NCI-H345 (cell line): ENCODE data around the gene STRA8.

Experiments
- DNase-seq: peaks from one replicate; lab custom pipeline; 2025; lab: John Stamatoyannopoulos, UW

The STRA8 gene

DNA sequence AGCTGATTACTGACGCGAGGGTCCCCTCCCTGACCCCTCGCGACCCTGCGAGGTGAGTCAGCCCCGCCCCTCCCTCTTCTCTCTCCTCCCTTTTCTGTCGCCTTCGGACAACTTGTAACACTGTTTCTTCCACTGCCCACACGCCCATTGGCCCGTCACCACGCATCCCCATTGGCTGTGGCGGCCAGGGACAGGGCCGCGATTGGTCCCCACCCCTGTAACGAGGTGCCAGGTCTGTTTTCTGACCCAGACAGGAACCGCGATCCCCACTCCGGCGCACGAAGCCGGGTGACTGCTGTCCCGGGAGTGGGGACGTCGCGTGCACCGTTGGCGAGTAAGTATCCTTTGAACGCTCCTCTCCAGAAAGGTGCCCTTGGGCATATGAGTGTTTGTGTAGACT is at the start of gene STRA8:
Gene STRA8, plus strand, starts transcription at position 269 of the 400 bp plus-strand sequence. CDS start 6,687 bp downstream, outside the sequence.
- DNase-seq = no peak

GRCh38 chr7:135184254-135184841 is 49.3 kb upstream of the STRA8 start:
- DNase-seq = no peak

- DNase-seq = no peak
Measured at GRCh38 chr7:135185471-135186260, 48.0 kb upstream of the STRA8 start.

- DNase-seq = no peak
Measured at GRCh38 chr7:135186261-135186540, 47.4 kb upstream of the STRA8 start.

- no peak for DNase-seq
Measured at GRCh38 chr7:135186841-135187253, 46.8 kb upstream of the STRA8 start.

DNA sequence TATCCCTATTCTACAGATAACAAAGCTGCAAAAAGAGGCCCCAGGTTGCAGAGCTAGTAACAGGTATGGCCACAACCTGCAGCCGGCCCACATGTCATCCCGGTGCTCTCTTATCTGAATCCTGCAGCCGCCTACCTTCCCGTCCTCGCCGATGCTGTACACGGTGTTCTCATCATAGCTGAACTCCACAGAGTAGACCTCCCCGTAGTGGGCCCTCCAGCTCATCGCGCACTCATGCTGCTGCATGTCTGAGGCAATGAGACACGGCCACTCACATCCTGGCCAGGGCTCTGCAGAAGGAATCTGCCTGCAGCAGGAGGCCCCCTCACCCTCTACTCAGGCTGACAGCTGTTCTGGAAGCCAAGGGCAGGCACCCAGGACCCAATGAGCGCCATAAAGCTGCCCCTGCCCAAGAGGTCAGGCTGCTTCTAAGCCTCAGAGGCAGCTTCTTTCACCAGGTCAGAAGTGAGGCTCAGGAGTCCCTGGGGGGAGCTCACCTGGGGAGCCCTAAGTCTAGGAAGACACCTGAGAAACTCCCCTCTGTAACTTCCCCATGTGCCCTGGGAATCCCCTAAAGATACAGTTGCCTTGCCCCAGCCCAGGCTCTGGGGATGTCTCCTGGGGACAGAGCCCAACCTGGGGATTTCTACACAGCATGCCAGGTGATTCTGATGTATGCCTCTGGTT is 45.2 kb upstream of the STRA8 start:
- DNase-seq = no peak

DNA sequence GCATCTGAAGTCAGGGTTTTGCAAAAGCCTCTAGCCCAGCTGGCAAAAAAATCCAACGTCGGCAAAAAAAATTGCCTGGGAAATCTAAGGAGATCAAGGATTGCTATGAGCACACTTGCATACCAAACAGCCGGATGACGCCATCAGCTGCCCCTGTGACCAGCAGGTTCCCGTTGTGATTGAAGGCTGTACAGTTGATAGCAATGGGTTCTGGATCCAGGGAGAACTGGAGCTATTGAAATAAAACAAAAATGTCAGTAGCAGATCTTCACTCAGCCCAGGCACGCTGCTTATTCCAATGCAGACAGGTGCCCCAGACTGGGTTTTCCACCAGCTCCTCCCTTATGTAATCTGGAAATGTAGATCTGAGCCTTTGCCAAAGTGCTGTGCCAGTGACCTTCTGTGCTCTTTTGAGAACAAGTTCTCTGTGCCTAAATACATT is 44.4 kb upstream of the STRA8 start:
- no peak for DNase-seq

DNA sequence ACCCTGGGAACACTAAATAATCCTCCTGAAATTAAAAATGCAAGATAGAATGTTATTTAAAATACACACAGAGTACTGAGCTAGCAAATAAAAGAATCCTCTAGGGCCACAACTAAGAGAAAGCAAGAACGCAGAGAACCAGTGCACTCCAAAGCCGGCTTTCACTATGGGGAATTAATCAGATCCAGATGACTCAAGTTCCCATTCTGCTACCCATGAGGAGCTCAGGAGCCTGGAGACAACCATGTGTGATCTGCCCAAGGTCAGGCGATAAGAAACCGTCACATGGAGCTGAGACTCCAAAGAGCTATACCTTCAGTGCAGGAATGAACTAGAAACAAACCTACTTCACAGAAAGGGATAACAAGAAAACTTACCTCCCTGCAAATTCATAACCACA is 43.7 kb upstream of the STRA8 start:
- no peak for DNase-seq

- no peak for DNase-seq
Measured at GRCh38 chr7:135190703-135191102, 42.9 kb upstream of the STRA8 start.

DNA sequence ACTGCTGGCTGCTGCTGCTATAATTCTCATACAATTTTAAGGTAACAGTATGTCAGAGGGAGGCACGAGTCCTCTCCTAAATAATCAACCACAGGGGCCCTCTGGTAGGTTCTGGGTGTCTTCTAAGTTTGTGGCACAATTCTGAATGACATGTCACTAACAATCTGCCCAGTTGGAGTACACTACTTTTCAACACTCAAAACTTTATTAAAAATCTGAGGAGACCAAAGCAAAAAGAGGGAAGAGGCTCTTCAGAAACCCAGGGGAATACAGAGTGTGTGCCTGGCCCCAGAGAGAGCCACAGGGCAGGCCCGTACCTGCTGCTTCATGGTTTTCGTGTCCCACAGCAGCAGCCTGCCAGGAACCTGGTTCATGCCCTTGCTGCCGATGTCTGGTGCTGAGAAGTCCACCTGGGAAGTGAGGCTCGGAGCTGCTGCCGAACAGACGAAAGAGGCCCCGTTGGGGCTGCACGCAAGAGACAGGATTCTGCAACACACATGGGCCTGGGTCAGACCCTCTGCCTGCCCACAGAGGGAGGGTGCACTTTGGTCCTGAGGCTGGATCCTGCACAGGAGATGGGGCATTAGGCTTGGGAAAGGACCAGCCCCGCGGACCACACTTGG is 40.6 kb upstream of the STRA8 start:
- DNase-seq = no peak

- DNase-seq = no peak
Measured at GRCh38 chr7:135193615-135194081, 40.0 kb upstream of the STRA8 start.

DNA sequence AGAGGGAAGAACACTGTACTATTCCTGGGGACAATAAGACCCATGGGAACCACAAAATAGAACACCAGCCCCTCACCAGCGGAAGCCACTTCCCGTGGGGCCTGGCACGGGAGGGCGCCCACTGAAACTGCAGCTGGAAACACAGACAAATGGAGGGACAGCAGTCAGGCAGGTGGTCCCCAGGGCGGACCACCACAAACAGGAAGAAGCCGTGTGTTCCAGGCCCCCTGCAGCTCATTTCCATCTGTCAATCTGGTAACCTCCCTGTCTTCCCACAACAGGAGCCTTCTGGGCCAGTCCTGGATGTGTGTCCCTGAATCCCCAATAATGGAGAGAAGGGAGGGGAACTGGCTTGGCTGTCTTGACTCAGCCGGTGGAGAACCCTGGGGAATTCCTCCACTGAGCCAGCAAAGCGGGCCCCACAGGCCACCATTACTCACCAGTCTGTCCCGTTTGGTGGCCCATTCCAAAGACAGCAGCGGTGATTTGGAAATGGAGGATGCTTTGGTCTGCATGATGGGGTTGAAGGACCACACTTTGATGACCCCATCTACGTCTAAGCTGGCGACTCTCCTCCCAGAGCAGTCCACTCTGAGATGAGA is 39.0 kb upstream of the STRA8 start:
- no peak for DNase-seq

DNA sequence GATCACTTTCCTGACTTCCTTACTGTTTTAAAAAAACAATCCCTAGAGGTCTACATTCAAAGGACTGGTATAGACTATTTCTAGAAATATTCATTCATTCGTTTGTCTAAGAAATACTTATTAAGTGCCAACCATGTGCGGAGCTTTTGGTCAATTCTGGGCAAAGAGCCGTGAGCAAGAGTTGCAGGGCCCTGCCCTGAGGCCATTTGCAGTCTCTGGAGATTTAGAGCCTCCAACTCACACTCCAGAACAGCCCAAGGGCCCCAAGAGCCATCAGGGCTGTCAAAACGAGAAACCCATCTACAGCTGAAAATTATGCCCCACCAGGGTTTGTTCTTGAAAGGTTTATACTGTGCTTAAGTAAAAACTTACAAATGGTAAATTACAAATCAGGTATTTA is 38.5 kb upstream of the STRA8 start:
- DNase-seq = no peak

DNA sequence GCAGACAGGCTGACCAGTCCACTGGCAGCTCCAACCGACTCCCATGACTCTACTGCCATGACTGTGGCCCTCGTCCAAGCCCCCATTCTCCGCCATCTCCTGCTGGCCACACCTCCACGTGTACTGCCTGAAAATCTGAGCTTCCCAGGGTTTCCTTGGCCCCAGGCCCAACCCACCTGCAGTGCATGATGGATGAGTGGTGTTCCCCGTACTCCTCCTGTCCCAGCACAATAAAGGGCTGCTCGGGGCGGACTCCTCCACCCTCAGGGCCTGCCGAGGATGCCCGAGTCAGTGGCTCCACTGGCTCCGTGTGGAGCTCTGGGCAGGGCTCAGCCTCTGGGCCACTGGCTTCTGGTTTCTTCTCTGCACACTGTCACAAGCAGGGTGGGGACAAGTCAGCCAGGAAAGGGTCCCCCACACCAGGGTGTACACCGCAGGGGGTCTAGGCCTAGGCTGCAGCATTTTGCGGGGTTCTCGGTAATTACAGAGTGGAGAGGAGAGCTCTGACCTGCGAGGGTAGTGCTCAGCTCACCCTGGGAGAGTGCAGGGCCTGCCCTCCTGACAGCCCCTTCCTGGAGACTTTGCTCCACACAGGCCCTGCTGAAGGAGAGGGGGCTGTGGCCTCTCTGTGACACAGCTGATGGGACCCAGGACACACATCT is 37.5 kb upstream of the STRA8 start:
- DNase-seq = no peak

DNA sequence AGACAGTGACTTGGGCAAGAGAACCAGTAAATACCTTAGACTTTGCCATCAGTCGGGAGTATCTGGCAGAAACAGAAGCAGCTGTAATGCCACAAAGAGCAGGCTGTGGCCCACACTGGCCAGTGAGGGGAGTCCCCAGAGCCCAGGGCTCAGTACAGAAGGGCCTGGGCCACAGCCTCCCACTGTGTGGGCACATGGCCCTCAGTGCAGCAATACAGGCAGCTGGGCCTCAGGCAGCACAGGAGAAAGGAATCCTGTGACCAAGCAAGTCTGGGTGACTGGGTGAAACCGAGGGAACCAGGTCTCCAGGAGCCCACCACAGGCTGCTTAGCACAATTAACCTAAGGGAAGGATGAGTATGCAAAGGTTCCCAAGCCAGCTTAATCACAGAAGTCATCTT is 36.3 kb upstream of the STRA8 start:
- no peak for DNase-seq

- no peak for DNase-seq
Measured at GRCh38 chr7:135197906-135198655, 35.6 kb upstream of the STRA8 start.

- no peak for DNase-seq
Measured at GRCh38 chr7:135199439-135199838, 34.2 kb upstream of the STRA8 start.

DNA sequence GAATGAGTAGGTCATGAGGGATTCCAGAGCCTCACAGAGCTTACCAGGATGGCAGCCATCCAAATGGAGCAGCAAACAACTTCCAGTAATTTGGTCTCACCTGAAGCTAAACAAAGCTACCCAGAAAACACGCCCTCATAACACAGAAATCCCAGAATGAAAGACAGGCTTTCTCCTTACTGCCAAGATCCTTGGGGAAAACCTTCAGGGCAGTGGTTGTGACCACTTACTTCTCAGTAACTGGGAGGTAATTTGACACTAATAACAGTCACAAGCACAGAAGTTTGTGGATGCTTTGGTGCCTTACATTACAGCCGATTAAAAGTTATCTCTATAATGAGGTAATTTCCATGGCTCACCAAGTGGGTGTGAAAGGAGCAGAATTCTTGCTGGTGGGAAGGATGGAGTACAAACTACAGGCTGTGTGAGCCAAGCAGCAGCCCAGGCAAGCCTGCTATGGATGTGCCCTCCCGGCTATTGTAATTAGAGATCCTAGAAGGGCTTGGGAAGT is 32.8 kb upstream of the STRA8 start:
- no peak for DNase-seq

DNA sequence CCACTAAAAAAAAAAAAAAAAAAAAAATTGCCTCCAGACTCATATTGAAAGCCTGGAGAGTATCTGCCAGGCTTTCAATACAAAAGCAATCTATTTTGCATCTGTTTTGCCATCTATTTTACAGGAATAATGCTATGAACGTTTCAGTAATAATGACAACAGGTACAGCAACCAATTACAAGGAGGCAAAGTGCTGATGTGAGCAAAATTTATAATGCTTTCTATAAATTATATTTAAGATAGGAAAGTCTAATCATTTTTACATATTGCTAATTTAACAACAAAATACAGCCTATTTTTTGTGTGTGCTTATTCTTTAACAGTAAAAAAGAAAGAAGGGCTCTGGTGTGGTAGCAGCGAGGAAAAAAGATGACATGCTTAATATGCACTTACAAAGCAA is 32.3 kb upstream of the STRA8 start:
- DNase-seq = no peak

GRCh38 chr7:135204341-135204749 is 29.3 kb upstream of the STRA8 start:
- DNase-seq = no peak

GRCh38 chr7:135204876-135205275 is 28.8 kb upstream of the STRA8 start:
- no peak for DNase-seq
